ENCODE results near the gene JADE1.

JADE1 gene

DNA sequence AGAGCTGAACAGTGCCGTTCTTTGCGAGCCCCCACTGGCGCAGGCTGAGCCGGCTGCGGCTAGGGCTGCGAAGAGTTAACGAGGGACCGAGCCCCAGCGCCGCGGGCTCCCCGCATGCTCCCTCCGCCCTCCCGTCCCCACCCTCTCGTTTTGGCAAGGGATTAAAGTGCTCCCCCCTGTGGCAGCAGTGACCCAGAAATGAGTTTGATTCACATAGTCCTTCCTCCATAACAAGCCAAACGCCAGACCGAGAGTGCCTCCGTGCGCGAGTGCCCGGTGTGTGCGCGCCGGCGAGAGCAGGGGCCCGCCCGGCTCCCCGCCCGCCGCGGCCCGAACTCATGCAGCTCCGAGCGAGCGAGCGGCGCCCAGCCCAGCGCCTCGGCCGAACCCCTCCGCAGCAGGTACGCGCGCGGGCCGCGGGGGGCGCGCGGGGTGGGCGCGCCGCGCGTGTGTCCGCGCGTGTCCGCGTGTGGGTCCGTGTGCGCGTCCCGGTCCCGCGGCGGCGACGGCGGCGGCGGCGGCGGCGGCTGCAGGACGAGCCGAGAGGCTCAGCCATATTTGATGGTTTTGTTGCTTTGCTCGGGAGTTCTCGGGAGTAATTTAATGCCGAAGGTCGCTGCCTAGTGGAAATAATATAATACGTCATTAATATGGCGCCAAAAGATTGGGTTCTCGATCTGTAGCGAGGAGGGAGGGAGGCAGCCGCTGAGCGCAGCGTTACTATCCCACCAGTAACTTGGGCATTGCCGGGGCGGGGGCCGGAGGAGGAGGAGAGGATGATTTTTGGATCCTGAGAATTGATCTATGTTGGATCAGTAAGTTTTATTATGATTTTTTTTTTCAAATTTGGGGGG lies at the start of gene JADE1:
TSS of gene JADE1 (plus strand) at position 224 of the 854 bp plus-strand sequence. CDS start 22,059 bp downstream, outside the sequence.
- peak; percentile 72 to 85 (median 74) for DNase-seq

DNA sequence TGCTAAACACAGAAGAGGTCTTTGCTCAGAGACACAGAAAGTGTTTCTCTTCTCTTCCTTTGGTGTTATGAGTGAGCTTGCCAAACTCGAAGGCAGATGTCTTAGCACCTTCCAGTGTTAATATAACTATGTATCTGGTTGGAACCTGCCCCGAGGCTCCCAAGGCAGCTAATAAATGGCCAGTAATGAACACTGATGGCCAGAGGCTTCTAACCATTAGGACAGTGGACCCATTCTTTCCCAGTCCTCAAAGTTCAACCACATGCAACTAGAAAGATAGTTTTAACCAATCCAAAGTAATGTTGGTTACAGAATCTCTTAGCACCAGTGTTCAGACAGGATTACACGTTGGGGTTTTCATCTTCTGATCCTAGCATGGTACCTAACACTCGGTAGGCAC lies 42.7 kb upstream of the JADE1 start:
- DNase-seq: no peak

DNA sequence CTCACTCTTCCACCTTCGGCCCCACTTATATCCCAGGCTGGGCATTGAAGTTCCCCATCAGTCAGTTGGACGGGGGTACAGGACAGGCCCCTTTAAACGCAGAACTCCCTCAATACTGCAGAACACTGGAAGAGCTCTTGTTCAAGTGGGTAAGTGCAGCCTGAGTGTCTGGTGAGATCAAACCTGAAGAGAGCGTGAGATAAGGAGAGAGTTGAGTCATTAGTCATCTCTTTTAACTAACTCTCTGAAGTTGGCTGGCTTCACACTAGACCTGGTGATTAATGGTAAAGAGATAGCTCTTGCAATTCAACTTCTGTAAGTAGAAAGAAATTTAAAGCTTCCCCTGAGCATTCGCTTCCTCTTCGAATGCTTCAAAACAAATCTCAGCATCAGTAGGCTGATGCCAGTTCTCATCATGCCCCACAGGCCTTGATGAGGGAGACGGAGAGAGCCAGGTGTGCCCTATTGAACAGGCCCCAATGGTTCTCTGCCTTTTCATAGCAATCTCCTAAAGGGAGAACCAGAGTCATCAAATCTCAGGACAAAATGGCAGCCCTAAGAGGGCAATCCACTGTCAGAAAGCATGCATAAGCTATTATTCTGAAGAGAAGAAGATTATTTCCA lies 41.0 kb upstream of the JADE1 start:
- no peak for DNase-seq

DNA sequence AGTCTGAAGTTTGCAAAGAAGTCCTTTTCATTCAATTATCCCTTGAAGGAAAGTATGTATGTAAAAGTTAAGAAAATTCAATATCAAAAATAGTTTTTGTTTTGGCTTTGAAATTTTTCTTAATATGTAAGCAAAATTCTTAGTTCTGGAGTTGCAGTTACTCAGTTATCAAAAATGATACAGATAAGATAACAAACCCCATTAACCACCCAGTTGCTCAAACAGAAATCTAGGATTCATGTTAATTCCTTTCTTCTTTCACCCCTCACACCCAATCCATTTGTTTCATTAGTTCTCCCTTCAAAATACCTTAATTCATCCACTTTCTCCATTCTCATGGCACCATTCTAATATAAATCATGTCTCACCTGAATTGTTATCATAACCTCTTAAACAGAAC lies 40.5 kb upstream of the JADE1 start:
- DNase-seq: no peak

DNA sequence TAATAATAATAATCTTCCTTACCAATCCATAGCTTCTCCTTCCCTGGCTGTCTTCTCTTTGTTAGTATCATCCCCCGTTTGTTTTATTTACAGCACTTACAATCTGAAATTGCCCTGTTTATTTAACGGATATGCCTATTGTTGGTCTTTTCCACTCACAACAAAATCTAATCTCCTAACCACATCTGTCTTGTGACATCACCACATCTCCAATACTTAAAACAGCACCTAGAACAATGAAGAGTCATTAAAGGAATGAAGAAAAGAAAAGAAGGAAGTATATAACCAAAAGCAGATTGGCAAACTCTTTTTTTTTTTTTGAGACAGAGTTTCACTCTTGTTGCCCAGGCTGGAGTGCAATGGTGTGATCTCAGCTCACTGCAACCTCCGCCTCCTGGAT lies 38.7 kb upstream of the JADE1 start:
- no peak for DNase-seq

DNA sequence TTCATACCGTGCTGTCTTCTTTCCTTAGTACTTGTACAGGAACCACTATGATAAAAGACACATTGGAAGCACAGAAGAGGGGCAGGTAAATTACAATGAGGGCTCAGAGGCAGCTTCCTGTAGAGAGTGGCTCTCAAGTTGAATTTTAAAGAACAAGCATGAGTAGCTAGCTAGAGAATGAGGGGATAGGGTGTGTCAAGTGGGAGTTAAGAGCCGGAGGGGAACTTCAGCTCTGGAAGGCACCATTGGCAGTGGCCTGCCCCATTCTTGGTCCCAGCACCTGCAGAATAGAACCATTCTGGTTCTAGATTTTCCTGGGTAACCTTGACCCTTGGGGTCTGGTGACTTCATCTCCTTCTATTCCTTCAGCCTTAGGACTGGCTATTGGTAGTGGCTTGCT lies 34.0 kb upstream of the JADE1 start:
- no peak for DNase-seq

DNA sequence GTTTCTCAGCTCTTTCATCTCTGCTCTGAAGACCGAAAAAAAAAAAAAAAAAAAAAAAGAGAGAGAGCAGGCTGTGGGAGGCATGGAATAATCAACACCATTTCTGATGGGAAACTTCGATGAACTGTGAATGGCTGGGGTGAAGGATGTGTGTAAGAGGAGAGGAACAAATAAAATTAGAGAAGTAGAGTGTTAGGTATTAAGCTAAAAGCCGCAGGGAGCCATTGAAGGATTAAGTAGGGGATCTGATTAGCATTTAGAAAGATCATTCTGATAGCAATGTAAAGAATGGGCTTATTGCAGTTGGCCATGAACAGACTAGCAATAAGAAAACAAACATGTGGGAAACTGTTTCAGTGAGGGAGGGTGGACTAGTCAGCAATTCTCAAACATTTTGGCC lies 33.6 kb upstream of the JADE1 start:
- no peak for DNase-seq

DNA sequence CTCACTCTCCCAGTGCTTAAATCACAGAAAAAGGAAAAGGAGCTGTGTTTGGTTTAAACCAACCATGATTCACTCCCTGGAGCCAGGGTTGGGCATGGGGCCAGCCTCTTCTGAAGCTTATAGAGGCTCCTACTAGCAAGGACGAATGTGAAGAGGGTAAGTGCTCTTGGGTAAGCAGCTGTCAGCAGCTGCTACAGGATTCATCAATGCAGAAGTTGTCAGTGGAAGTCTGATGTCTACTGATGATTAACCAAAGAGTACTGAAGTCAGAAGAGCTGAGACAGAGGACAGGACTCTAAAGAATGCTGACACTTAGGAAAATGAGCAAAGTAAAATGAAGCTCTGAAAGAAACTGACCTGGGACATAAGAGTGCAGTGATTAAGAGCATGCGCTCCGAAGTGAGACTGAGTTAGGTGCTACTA lies 32.7 kb upstream of the JADE1 start:
- no peak for DNase-seq

DNA sequence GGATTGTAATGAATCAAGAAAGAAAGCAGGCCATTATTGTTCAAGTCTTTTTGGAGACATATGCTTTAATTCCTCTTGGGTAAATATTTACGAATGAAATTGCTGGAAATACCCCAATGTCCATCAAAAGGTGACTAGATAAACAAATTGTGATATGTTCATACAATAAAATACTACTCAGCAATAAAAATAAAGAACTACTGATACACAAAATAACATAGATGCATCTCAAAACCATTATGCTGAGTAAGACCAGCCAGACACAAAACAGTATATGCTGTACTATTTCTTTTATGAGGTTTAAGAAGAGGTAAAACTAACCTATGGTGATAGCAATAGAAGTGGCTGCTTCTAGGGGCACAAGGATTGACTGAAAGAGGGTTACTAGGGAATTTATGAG lies 28.8 kb upstream of the JADE1 start:
- no peak for DNase-seq

DNA sequence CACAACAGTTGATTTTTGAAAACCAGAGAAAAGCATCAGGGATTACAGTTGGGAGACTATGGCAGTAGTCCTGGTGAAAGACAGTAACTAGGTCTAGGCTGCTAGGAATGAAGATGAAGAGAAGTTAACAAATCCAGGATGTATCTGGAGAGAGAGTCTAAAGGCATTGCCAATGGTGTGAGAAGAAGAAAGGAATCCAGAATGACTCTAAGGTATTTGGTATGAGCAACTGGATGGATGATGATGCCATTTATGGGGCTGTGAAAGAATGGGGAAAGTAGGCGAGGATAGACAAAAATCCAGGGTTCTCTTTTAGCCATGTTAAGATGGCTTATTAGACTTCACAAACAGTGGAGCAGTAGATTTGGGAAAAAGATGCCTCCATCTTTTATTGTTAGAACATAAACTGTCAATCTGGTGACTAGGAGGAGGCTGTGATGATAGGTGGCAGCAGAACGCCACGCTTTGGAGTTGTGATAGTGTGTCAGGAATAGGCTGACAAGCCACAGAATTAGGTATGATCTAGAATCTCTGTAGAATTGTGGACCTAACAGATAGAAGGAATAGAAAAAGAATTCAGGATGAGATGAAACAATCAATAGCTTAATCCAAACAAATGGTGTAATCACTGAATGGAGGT lies 27.3 kb upstream of the JADE1 start:
- DNase-seq: peak in 3 of 4 experiments; percentile 0 to 44 (median 38)

DNA sequence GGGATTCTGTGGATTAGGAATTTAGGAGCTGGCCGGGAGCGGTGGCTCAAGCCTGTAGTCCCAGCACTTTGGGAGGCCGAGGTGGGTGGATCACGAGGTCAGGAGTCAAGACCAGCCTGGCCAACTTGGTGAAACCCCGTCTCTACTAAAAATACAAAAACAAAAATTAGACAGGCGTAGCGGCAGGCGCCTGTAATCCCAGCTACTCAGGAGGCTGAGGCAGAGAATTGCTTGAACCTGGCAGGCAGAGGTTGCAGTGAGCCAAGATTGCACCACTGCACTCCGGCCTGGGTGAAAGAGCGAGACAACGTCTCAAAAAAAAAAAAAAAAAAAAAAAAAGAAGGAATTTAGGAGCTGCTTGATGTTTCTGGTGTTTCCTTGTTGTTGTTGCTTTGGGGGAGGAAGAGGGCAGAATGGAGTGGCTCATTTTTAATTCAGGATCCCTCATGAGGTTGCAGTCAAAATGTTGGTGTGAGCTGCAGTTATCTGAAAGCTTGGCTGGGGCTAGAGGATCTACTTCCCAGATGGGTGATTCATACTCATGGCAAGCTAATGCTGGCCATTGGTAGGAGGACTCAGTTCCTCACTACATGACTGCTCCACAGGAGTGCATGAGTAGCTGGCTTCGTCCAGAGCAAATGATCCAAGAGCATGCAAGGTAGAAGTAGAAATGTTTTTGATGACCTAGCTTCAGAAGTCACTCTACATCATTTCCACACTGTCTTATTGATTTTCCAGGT lies 26.5 kb upstream of the JADE1 start:
- no peak for DNase-seq

DNA sequence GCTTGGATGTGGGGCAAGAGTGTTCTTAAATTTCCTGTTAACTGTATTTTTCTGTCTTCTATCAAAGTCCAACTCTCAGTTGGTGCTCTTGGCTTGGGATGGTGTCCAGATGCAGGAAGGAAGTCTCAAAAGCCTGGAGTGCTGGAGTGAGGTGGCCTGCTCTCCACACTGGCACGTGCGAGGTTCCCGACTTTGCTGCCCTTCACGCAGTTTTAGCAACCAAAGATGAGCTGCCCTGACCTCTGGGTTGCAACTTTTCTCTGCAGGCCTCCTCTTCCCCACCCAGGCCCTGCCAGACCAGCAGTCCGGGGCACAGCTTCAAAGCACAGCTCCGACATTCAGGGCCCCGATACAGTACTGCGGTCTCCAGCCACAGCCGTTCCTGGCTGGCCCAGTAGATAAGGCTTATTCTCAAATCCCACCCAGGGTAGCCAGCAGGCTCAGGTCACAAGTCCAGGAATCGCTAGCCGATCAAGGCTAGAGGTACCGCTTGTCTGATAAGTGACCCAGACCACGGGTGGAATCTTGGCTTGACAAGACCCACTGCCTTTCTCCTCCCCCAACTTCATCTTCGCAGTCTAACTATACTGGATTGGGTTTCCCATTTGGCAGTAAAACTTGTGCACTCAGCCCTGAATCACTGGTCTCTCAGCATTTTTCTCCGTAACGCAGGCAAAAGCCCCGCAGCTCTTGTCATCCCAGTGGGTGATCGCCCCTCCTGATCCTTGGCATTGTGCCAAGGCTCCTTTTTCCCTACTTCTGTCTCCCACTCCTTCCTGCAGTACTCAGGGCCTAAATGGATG lies 21.8 kb upstream of the JADE1 start:
- no peak for DNase-seq

DNA sequence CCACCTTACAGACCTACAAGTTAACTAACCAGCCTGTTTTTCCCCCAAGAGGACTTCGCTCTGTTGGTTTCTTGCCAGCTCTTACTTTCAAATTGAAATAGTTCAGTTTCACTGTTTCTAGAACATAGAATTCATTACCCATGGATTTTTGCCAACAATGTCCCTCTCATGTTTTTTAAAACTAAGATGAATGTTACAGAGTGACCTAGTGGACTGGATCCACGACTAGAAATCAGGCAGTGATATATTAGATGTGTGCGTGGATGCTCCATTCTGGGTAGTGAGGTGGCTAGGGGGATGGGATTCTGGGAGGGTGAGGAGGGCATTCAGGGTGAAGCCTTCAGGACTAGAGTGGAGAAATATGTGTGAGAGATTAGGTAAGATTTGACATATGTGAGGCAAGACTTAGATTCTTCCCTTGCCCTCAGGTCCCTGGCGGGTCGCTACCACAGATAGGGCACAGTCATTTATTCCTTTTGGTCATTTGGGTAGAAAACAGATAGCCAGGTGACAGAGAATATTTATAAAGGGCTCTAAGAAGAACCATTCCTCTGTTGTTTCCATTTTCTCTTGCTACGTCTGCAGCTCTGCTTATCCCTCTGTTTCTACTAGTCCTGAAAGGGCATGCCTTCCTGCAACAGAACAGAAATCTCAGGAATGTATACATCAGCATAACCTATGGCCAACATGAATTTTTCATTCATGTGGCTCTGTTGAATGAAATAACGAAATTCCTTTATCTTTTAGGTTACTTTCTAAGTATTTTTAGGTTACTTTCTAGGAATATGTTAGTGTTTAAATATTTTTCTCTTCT lies 15.4 kb upstream of the JADE1 start:
- DNase-seq: no peak

DNA sequence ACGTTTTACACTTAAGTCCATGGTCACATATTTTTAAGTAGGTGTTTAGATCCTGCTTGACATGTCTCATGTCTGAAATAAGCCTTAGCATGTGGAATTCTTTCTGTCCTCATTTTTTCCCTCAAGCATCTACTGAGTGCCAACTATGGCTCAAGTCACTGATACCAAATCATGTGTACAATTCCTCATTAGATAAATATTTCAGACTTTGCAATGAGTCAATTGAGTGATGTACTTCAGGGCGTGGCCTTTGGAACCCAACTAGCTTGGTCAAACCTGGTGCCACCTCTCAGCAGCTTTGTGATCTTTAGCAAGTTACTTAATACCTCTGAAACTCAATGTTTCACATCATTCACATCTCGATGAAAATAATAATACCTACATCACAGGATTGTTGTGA lies 12.6 kb upstream of the JADE1 start:
- DNase-seq: no peak

DNA sequence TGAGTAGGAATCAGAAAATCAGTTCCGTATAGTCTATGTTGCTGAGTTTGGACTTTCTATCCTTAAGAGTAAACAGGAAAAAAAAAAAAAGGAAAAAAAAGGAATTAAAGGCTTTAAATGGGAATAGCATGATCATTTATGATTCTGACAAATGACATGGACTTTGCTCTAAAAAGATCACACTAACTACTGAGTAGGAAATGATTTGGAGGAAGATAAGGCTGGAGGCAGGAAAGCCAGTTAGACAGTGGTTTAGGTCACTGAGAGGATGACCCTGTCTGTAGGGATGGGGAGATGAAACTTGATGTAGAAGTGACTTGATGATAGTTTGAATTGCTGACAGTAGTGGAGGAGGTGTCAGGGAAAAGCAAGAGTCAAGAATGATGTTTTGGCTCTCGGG lies 9.2 kb upstream of the JADE1 start:
- DNase-seq: no peak

DNA sequence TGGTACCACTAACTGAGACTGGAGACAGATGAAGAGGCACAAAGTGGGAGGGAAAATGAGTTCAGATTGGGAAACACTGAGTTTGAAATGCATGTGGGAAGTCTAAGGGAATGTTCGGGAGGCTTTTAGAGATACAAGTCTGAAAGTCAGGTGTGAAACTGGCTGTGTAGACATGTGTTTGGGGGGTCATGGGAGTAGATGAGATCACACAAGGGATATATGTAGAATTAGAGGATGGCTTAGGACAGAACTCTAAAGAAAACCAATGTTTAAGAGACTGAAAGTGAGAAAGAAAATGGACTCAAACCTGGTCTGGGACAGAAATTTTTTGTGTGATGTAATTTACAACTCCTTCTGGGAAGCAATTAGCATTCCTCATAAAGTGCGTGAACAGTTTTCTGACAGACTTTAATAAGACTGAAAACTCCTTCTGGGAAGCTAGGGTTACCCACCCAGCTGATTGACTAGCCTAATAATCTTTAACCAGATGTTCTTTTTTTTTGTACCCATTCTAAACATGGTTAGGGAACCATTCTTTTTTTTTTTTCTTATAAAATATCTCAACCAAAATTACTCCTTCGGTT lies 8.7 kb upstream of the JADE1 start:
- no peak for DNase-seq

DNA sequence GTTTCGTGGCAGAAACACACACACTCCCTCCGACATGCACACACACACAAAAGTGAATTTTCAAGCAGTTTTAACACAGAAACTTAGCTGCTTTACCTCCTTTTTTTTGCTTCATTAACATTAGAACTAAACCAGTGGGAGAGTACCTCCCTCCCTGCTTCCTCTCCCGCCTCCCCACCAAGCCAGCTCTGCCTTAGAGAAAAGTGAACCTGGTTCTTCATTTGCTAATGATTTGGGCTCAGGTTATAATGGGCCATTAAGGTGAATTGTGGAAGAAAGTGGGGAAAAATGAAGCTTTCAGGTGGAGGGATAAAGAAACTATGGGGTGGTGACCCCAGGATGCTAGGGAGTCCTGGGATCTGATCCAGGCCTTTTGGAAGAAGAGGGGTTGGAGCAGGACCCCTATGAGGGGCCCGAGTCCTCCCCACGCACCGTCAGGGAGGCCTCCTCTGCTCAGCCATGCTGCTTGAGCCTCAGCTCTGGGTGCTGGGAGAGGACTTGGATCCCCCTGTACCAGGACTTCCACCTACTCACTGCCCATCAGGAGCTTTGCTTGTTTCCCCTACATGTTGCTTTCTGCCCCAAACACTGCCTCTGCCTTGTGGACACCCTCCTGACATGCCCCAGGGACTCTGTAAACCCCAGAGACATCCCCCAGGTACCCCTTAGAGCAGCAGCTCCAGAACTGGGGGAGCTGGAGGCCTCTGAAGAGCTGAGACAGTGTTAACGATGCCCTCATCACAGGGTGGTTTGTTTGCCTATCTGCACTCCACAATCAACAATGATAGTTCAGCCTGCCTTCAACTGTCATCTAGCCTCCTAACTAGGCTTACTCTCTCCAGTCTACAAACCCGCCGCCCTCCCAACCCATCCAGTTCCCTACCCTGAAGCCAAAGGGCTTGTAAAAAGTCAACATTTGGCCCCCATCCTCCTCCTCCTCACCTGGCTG lies 6.5 kb upstream of the JADE1 start:
- no peak for DNase-seq

DNA sequence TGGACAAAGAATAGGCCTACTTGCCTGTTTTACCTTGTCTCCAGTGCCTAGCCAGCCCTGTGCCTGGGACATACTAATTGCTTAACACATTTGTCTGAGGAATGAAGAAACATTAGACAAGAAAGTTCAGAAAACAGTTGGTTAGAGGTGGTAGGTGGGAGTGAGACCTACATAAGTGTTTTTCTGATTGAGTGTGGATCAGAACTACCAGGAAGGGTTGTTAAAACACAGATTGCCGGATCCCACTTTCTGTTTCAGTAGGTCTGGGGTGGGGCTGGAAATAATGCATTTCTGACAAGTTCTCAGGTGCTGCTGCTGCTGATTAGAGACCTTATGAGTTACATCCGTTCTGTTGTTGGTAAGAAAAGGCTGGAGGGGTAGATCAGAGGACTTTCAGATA lies 5.7 kb upstream of the JADE1 start:
- no peak for DNase-seq

DNA sequence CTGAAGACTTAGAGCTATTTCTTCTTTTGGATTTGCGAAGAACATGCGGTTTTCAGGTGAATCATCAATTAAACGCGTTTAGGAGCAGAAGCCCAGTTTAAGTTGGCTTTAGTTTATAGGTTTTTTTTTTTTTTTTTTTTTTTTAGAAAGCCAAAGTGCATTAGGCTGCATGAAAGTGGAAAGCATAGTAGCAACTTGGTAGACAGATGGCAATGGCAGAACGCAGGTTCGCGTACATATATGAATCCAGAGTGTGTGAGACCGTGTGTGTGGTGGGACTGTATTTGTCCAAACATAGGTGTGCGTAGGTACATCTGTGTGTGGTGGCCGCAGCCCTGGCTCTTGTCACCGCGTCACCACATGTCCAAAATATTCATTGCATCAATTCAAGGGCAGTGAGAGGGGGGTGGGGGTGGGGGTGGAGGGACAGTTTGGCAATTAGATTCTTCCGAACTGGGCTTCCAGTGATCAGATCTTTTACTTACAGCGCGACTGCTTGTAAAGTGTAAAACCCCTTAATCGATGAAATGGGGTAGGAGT lies 901 bp downstream of the JADE1 start:
- DNase-seq: peak in 1 of 4 experiments; percentile 13
